Stimulated activated CD8-positive, alpha-beta memory T cell treated with anti-CD3 and anti-CD28 coated beads, Interleukin-4, amount 100 ng/mL, for 4 hours (primary cell): ENCODE measurements around the gene KMT2D.

Experiments used
- DNase-seq, 2 donors: peaks; one replicate each; pipeline ENCODE4 v3.0.0-alpha.2; 2020; ENCODE audit warnings: low read depth in 2 of 2, low spot score in 1 of 2

Gene KMT2D

DNA sequence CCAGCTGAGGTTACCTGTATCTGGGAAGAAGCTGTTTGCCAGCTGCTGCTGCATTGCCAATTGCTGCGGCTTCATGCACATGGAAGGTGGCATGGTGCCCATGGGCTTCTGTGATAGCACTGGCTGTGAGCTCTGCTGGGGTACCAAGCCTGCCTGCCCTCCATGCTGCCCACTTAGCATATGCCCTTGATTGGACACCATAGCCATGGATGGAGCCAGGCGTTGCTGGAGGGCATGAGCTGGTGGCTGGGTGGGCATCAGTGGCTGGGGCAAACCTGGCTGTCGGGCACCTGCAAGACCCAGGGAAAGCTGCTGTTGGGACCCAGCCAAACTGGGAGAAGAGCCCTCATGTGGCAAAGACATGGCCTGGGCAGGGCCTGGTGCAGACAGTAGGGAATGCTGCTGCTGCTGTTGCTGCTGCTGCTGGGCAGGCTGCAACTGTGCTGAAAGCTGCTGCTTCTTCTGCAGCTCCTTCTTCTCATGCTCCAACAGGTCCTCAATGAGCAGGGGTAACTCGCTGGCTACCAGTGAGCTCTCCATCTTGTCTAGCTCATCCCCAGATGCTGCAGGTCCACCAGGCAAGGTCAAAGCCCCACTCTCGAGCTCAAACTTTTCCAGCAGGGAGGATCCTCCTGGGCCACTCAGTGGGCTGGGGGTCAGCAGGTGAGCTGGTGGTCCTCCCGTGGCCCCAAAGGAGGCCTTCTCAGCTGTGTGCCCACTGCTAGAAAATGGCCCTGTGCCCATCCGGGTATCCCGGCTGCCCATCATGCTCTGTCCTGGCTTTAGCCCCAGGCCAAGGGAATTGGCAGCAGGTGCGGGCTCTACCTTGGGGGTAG lies 23.3 kb downstream of the KMT2D start:
- no peak for DNase-seq

DNA sequence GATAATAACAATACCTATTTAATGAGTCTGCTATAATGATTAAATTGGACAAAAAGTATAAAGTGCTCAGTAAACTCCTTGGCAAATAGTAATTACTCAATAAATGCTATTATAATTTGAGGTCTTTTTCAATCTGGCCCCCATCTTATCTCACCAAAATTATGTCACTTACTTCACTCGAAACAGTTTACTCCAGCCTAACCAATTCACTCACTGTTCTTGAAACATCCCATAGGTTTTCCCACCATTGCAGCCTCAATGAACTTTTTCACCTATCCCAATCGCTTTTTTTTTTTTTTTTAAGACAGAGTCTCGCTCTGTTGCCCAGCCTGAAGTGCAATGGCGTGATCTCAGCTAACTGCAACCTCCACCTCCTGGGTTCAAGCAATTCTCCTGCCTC lies 24.6 kb downstream of the KMT2D start:
- DNase-seq: no peak

DNA sequence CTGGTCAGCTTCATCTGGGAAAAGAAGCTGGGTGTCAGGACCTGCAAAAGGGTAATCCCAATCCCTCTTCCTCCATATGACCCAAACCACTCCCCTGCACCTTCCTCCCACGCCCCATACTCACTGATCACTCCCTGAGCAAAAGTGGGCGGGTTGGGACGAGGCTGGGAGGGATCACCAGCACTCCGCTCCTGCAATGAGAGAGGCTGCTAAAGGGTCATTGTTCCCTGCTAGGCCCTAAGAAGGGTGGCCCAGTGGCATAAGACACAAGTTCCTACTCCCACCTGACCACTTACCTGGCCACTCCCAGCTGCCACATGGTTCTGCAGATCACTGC lies 26.3 kb downstream of the KMT2D start:
- DNase-seq: no peak

DNA sequence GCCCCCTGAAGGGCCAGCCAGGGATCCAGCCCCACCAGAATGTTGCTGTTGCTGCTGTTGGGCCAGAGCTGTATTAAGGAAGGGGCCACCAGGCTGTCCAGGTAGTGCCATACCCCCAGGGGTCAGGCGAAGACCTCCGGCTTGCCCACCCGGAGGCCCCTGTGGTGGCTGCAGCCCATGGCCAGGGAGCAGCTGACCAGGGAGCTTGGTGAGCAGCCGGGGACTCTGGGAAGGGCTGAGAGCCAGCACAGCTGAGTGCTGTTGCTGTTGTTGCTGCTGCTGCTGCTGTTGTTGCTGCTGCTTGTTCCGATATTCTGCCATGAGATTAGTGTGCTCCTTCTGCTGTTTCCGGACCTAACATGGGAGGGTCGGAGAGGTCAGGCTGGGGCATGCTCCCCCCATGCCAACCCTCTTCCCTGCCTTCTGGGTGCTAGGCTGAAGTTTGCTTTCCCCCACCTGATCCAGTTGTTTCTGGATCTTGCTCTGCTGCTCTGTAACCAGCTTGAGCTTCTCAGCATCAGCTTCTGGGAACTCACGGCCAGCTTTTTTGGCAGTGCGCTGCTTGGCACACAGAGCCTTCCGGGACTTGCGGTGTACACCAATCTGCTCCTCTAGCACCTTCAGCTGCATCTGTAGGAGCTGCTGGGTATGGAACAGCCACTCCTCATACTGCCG lies 26.8 kb downstream of the KMT2D start:
- no peak for DNase-seq

DNA sequence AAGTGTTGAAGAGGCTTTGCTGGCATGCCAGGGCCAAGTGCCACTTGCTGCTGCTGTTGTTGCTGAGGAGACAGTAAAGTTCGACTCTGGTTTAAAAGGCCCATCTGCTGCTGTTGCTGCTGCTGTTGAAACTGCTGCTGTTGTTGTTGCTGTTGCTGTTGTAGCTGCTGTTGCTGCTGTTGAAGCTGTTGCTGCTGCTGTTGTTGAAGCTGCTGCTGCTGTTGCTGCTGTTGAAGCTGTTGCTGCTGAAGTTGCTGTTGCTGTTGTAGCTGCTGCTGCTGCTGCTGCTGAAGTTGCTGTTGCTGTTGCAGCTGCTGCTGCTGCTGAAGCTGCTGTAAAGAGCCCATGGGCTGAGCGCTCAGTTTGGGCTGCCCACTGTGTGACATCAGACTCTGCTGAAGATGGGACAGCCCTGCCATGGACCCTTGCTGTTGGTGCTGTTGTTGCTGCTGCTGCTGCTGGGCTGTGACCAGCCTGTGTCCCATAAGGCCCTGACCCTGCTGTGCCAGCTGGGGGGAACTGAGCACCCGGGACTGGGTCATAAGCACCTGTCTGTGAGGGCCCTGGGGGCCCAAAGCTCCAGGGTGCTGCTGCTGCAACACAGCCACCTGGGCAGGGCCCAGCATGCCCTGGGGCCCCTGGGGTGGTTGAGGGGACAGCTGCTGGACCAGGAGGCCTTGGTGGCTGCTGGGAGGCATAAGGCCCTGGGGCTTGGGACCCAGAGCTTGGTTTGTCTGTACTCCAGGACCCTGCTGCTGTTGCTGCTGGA lies 27.7 kb downstream of the KMT2D start:
- DNase-seq: no peak

DNA sequence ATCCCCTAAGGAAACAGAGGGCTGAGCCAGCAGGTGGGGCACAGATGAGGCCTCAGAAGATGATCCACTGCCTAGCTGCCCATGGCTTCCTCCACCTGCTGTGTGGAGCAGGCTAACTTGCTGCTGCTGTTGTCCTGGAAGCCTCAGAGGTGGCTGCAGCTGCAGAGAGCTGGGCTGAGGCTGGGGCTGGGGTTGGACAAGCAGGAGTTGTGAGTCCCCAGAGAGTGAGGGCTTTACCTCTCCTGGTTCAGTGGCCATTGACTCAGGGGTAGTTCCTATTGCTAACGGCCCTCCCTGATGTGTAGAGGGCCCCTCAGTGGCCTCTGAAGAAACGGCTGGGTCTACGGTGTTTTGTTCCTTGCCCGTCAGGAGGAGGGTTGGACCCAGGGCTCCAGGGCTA lies 28.3 kb downstream of the KMT2D start:
- no peak for DNase-seq

DNA sequence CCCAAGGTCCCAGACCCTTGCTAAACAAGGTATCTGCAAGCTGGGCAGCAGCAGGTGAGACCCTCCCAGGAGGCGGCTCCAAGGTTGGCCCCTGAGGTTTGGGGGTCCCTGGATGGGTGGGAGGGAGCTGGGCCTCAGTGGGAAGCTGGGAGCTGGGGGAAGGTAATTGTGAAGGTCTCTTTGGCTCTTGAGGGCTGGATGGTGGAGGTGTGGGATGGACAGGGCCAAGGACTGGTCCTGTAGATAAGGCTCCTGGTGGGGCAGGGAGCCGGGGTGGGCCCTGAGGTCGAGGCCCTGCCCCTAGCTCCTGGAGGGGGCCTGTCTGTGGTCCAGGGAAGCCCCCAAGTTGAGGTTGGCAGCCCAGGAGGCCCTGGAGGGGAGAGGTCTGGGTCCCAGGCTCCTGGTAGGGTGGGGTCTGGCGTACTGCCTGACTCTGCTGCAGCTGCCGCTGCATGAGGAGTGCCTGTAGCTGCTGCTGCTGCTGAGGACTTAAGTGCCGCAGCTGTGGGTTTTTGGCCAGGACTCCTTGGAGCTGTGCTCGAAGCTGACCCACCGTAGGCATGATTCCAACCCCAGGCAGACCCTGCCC lies 28.9 kb downstream of the KMT2D start:
- DNase-seq: no peak

DNA sequence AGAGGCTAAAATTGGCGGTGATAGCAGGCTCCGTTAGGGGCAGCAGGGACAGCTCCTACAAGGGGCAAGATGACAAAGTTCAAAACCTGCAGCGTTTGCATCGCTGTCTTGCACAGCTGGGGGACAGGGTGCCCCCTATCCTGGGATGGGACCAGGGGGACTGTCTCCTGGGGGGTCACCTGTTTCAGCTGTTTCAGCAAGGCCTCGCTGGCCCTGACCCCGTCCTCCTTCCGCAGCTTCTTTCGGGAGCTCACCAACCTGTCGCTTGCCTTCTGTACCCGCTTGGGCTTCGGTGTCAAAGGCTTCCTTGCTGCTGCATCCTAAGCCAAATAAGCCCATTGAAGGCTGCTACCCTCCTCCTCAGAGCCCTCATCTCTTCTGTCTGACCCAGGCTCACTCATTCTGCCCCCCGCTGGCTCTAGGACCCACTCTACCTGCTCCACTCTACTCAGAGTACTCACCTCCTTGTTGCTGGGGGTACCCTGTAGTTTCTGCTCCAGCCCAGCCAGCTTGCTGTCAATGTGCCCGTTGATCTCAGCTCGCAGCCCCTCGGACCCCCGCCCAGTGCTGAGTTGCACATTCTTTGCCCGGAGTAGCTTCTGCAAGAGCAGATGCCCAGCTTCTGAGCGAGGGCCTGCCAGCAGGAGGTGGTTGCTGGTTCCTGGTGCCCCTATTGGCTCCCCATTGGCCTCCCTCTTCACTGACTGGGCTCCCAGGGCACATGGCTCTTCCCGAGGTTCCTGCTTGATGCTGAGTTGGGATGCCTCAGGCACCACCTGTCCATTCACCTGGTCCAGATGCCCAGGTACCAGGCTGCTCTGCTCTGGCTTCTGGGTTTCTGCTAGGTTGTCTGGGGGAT lies 29.7 kb downstream of the KMT2D start:
- no peak for DNase-seq

DNA sequence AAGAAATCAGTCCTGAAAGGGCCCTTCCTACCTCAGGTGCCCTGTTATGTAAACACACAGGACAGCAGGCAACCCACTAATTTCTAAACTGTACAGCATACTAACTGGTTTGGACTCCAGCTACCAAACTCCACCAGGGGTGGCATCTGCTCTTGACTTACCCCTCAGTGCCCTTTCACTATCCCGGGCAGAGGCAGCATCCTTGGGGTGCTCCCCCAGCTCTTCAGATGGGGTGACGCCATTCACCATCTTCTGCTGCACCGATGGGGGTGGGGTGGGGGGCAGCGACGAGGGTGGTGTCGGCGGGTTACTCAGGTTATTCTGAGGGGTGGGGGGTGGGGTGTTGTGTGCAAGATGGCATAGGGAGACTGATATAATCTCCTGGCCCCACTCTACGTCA lies 30.5 kb downstream of the KMT2D start:
- DNase-seq: no peak

DNA sequence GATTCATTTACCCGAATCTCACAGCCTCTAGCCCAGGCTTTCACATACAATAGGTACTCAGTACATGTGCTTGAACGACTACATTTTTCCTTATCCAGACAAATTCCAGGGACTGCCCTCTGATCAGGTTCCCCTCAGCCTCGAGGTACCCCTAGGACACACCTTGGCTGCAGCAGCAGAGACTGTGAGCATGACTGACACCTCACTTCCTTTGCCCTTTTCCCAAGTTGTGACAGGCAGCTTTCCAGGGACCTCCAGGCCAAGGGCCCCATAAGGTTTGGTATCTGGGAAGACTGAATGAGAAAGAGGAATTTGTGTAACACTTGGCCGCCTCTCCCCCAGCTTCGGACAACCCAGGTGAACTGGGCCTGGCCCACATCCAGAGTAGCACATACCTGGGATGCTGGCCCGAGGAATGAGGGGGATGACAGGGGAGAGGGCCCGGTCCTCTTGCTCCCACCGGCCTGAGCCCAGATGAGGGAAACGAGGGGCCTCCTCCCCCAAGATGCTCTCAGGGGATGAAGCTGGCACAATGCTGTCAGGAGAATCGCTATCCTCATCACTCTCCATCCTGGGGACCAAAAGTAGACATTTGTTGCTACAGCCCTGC lies 31.8 kb downstream of the KMT2D start:
- no peak for DNase-seq

DNA sequence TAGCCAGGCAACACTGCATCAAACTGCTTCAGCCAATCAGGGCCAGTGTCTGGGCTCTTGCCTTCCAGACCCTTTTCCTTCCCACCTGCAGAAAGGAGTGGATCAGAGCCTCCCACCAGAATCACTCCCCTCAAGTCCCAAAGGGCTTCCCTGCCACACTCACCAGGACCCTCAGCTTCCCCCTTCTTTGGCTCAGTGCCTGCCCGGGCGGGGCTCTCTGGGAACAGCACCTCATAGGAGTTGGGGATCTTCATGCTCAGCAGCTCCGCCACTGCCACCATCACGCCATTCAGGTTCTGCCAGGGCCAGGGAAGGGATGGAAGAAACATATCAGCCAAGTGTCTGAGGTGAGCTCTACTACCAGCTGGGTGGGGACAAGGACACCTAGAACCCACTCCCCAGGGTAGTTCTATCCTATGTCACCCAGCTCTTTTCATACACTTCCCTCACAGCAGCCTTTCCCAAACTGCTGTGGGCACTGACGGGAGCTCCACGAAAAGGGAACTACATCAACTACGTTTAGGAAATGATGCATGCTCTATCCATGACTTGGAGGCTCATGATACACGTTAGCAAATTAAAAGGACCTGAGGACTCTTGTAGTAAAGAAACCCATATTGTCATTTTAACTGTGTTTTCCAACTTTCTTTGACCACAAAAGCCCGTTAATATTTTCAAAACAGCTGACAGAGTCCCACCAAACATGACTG lies 32.6 kb downstream of the KMT2D start:
- DNase-seq: no peak

DNA sequence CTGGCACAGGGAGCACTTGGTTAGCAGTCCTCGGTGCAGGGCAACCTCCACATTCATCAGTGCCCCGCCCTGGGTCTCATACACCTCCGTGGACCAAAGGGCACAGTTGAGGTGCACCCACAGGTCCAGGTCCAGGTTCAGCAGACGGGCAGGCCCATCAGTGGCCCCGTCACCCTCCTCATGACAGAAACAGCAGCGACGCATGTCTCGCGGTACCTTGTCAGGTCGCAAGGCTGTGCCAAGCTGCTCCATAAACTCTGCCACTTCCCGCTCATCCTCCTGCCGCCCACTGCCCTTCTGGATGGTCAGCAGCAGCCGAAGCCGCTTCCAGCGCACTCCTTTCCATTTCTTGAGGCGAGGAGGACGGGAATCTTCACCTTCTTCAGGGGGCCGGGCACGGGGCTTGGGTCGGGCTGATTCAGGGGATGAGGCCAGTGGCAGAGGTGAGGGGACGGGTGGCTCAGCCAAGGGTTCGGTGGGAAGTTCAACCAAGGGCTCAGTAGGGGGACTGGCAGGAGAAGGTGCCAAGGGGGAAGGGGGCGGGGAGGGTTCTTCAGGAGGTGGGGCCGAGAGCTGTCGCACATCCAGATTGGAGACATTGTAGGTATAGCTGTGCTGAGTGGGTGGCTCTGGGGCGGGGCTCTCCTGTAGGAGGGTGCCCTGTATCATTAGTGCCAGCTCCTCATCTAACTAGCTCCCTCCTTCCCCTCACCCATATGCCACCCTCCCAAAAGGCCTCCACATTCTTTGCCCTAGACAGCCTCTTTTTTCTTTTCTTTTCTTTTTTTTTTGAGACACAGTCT lies 33.7 kb downstream of the KMT2D start:
- no peak for DNase-seq

DNA sequence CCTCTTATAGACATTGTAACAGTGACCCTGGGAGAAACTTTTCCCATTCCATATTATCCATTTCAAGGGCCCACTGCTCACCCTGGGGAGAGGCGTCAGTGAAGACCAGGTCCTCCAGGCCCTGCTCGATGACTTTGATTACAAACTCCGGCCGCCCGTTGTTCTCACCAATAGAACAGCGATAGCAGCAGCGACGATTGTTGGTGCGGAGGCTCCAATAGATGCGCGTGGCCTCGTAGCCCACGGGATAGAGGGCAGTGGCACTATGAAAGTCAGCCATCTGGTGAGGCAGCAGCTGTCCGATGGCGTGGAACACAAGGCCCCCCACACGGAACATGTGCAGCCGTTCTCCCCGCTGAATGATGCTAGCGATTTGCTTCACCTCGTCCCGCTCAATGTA lies 34.5 kb downstream of the KMT2D start:
- DNase-seq: no peak

DNA sequence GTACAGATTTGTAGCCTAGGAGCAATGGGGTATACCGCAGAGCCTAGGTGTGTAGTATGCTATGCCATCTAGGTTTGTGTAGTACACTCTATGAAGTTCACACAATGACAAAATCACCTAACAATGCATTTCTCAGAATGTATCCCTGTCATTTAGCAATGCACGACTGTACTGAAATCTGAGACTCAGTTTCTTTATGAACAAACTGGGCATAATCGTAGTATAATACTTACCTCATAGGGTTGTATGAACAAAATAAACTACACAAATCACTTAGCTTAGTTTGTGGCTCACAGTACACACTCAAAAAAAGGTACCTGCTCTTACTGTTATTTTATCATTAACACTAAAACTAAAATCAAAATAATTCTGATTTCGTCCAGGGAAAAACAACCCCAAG lies 35.1 kb downstream of the KMT2D start:
- DNase-seq: no peak

DNA sequence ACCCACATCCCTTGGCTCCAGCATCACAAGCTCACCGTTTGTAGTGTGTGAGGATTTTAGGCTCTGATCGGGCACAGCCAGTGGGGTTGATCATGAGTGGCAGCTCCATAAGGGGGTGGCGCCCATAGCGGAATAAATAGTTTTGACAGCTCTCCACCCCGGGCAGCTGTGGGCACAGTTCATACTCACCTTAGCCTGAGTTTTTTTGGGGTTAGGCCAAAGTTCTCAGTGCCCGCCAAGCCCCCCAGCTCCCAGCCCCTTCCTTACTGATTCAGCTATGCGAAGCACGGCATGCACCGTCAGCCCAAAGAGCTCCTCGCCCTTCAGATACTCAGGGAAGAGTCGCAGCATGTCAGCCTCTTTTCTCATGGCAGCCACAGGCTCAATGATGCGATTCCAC lies 36.1 kb downstream of the KMT2D start:
- no peak for DNase-seq

DNA sequence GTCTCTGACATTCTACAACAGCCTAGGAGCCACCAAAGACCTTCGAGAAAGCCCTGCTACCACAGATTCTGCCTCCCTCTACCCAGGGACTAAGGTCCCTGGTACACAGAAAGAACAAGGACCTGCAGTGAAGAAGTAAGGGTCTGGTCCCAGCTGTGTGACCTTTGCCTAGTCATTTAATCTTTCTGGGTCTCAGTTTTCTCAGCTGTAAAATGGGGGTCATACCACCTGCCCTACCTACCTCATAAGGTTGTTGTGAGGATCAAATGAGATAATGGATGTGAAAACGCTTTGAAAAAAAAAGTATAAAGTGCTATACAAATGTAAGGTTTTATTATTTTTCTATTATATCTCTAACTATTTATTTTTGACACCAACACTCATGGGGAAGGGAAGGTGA lies 36.8 kb downstream of the KMT2D start:
- DNase-seq: no peak

DNA sequence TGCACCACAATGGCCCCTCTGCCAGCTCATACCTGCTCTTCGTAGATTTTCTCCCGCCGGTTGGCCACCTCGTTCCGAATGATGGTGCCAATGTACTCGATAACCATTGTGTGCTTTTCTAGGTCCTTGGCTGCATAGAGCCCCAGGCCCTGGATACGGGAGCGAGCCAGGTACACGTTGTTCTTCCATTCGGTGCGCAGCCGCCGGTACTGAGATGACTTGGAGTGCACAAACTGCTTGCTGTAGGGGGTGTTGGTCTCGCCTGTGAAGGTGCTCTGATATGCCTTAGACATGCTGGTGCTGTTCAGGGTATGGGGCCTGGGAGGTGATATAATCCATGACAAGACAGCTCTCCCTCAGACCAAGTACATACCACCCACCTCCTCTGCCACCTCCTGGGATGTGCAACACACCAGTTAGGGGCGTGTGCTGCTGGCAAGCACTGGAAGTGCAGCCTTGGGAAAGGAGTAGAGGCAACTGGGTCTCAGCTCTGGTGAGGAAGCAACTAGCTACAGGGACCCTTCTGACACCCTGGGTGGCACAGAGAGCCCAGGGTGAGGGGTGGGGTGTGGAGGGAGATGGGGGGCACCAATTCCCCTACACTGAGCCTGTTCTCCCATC lies 37.9 kb downstream of the KMT2D start:
- no peak for DNase-seq

DNA sequence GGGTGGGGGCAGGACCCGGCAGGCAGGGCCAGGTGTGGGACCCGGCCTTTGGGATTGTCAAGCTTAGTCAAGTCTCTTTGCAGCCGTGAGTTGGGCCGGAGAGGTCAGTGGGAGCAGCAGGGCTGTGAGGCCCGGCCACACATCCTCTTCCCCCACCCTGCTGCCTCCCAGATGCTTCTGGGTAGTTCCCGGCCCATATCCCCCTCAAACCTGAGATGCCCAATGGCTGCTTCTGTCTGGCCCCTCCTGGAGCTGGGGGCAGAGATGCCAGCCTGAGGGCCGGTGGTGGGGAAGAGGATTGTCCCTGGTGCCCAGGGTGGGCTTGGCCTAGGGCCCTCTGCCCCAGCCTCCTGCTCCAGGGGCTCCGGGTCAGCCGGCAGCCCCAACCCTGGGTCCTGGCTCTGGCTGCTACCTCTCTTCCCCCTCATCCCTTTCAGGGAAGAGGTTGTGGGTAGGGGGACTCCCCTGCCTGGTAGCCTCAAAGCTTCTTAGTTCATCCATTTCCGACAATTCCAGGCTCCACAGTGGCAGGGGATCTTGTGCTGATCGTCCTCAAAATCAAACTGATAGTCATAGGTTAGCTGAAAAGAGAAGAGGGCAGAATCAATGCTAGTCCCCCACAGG lies 39.2 kb downstream of the KMT2D start:
- no peak for DNase-seq
